SK-N-MC (cell line): ENCODE data around the gene ACE.

Source experiments
- EZH2 ChIP-seq: fragments of 200-600 bp; sonication (generic); IDR thresholded peaks from one replicate; pipeline ENCODE4 v1.6.1; 2017; ENCODE audit warnings: antibody characterized with exemption
- FOXP2 ChIP-seq: optimal IDR thresholded peaks from 2 replicates; pipeline ENCODE3; 2011; ENCODE audit warnings: mild to moderate bottlenecking, moderate library complexity; ENCODE audit not compliant: insufficient read depth; ENCODE audit errors: extremely low read length, control extremely low read depth
- POLR2AphosphoS5 ChIP-seq: IDR thresholded peaks from 2 replicates; pipeline ENCODE4 v1.6.1; 2012; ENCODE audit warnings: mild to moderate bottlenecking, low read depth, low read length, borderline replicate concordance

- TF ChIP-seq EZH2 (no peak), POLR2AphosphoS5 (no peak), FOXP2 (no peak)
Measured at GRCh38 chr17:63514974-63515373, 38.1 kb downstream of the ACE start.
